Osteoblast (primary cell): ENCODE measurements around the gene BRME1. TPM values are rescaled to one million over a fixed set of nuclear protein-coding genes. Genes with fewer than 3 reads are reported as not detected.
A peak's percentile ranks its signal among the peaks of the same experiment; 100 is the strongest.

Source experiments
- DNase-seq: peaks from one replicate; pipeline ENCODE4 v3.0.0; 2011; ENCODE audit warnings: low spot score, mixed read lengths; ENCODE audit not compliant: insufficient read length; ENCODE audit errors: missing footprints
- H2AFZ ChIP-seq: 2 replicates; pipeline ENCODE4 v1.6.0; 2011; ENCODE audit warnings: mild to moderate bottlenecking, low read length
- H3K27ac ChIP-seq: 2 replicates; pipeline ENCODE4 v1.5.1; 2011; ENCODE audit warnings: mild to moderate bottlenecking, low read depth, low read length, moderate library complexity
- H3K27me3 ChIP-seq: 2 replicates; pipeline ENCODE4 v1.6.0; 2012; ENCODE audit warnings: mild to moderate bottlenecking, control low read depth, inconsistent platforms, low read length, moderate library complexity; ENCODE audit not compliant: insufficient read depth
- H3K36me3 ChIP-seq: 2 replicates; pipeline ENCODE4 v1.5.1; 2011; ENCODE audit warnings: mild to moderate bottlenecking, low read length, control low read depth, moderate library complexity; ENCODE audit not compliant: insufficient read depth
- H3K4me1 ChIP-seq: 2 replicates; pipeline ENCODE4 v1.5.1; 2011; ENCODE audit warnings: mild to moderate bottlenecking, low read length, control low read depth, moderate library complexity; ENCODE audit not compliant: insufficient read depth
- H3K4me2 ChIP-seq: 2 replicates; pipeline ENCODE4 v1.6.0; 2011; ENCODE audit warnings: mild to moderate bottlenecking, low read length; ENCODE audit not compliant: insufficient read depth
- H3K4me3 ChIP-seq: fragments of 200-600 bp; sonication (generic); 3 replicates; pipeline ENCODE4 v1.5.1; 2012; ENCODE audit warnings: mild to moderate bottlenecking, low read length, inconsistent platforms; ENCODE audit not compliant: insufficient read depth
- H3K79me2 ChIP-seq: 2 replicates; pipeline ENCODE4 v1.6.0; 2012; ENCODE audit warnings: mild to moderate bottlenecking, low read length, control low read depth, inconsistent platforms; ENCODE audit not compliant: insufficient read depth
- H3K9me3 ChIP-seq: 2 replicates; pipeline ENCODE4 v1.5.1; 2011; ENCODE audit warnings: low read depth, low read length, control low read depth
- H4K20me1 ChIP-seq: 2 replicates; pipeline ENCODE4 v1.6.0; 2012; ENCODE audit warnings: mild to moderate bottlenecking, low read length, control low read depth; ENCODE audit not compliant: insufficient read depth
- total RNA-seq: library from RNA; depleted of rRNA; stranded (reverse); fragments of >200 nt; gene quantifications from 2 replicates; pipeline ENCODE4 v1.2.3, GENCODE V29; 2012
- TF ChIP-seq, protein P1 (sequence below): IDR thresholded peaks from 2 replicates; pipeline ENCODE4 v1.5.1; 2011; ENCODE audit warnings: mild to moderate bottlenecking, low read depth, low read length, moderate library complexity; ENCODE audit errors: extremely low read depth

Gene BRME1
- total RNA-seq, 1 donor = 0.72 TPM

- no peaks in the 10 kb centered on the region for H3K9me3 ChIP-seq
- H3K79me2 ChIP-seq = peaks cover 20% of the 10 kb centered on the region
- peak within 1 kb of the TSS; percentile 88 for H3K4me3 ChIP-seq
- H3K36me3 ChIP-seq = peaks cover 22% of the 10 kb centered on the region
- H3K4me1 ChIP-seq = no peaks in the 10 kb centered on the region
- H4K20me1 ChIP-seq = peaks cover 12% of the 10 kb centered on the region
- DNase-seq = peak; percentile 100
- H3K4me2 ChIP-seq = peak within 1 kb of the TSS; percentile 91
- peak within 1 kb of the TSS; percentile 96 for H2AFZ ChIP-seq
- H3K27ac ChIP-seq = peak within 1 kb of the TSS; percentile 37
- TF ChIP-seq, protein P1, sequence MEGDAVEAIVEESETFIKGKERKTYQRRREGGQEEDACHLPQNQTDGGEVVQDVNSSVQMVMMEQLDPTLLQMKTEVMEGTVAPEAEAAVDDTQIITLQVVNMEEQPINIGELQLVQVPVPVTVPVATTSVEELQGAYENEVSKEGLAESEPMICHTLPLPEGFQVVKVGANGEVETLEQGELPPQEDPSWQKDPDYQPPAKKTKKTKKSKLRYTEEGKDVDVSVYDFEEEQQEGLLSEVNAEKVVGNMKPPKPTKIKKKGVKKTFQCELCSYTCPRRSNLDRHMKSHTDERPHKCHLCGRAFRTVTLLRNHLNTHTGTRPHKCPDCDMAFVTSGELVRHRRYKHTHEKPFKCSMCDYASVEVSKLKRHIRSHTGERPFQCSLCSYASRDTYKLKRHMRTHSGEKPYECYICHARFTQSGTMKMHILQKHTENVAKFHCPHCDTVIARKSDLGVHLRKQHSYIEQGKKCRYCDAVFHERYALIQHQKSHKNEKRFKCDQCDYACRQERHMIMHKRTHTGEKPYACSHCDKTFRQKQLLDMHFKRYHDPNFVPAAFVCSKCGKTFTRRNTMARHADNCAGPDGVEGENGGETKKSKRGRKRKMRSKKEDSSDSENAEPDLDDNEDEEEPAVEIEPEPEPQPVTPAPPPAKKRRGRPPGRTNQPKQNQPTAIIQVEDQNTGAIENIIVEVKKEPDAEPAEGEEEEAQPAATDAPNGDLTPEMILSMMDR = no peak
- H3K27me3 ChIP-seq = no peaks in the 10 kb centered on the region
Observed at GRCh38 chr19:13952154-13952930, 46.4 kb upstream of the BRME1 start, which contains the start of gene DCAF15. Gene DCAF15 (plus strand): TSS chr19:13952509. CDS start chr19:13952513, 4 bp downstream.

GRCh38 chr19:13951799-13952153 lies 45.9 kb upstream of the BRME1 start:
- Histone ChIP-seq H3K4me1 (no peaks in the 10 kb centered on the region), H2AFZ (peak overlapping the region; percentile 96), H3K27ac (no peak overlapping the region), H3K4me3 (peak overlapping the region; percentile 88), H3K4me2 (peak overlapping the region; percentile 90), H3K27me3 (no peaks in the 10 kb centered on the region), H3K79me2 (peaks cover 20% of the 10 kb centered on the region), H3K36me3 (peaks cover 17% of the 10 kb centered on the region), H3K9me3 (no peaks in the 10 kb centered on the region), H4K20me1 (peaks cover 12% of the 10 kb centered on the region)
- TF ChIP-seq, protein P1 = no peak
- DNase-seq = no peak

DNA sequence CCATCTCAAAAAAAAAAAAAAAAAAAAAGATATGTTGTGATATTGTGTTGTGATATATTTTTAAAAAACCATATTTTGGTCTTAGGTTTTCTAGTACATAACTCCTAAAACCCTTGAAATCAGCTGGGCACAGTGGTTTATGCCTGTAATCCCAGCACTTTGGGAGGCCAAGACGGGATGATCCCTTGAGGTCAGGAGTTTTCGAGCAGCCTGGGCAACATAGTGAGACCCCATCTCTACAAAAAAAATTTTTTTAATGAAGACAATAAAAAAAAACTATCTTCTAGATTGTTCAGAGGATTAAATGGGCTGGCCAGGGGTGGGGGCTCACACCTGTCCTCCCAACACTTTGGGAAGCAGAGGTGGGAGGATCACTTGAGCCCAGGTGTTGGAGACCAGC lies 45.1 kb upstream of the BRME1 start:
- DNase-seq = no peak
- Histone ChIP-seq H3K27ac (no peak overlapping the region), H3K4me3 (no peak overlapping the region), H4K20me1 (peaks cover 12% of the 10 kb centered on the region), H3K36me3 (peaks cover 10% of the 10 kb centered on the region), H3K27me3 (no peaks in the 10 kb centered on the region), H3K9me3 (no peaks in the 10 kb centered on the region), H3K79me2 (peaks cover 20% of the 10 kb centered on the region), H2AFZ (no peak overlapping the region), H3K4me2 (no peak overlapping the region), H3K4me1 (no peaks in the 10 kb centered on the region)
- TF ChIP-seq, protein P1 = no peak

DNA sequence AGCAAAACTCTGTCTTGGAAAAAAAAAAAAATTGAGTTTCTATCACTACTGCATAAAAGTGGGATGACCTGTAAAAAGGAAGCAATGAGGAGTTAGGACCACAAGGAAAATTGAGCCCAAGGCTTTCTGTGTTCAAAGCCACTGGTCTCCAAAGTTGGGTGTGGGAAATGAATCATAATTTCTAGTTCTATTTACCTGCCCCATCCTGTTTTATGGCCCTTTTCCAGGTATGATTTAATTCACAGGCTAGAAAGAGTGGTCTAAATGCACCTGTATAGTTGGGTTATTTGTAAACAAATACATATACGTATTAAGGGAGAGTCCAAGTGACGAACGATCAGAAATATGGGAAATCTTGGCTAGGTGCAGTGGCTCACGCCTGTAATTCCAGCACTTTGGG lies 40.5 kb upstream of the BRME1 start:
- Histone ChIP-seq H3K9me3 (no peaks in the 10 kb centered on the region), H3K27ac (no peak overlapping the region), H4K20me1 (no peaks in the 10 kb centered on the region), H2AFZ (no peak overlapping the region), H3K4me3 (no peak overlapping the region), H3K4me2 (no peak overlapping the region), H3K36me3 (no peaks in the 10 kb centered on the region), H3K79me2 (no peaks in the 10 kb centered on the region), H3K27me3 (no peaks in the 10 kb centered on the region), H3K4me1 (no peaks in the 10 kb centered on the region)
- TF ChIP-seq, protein P1 = no peak
- DNase-seq = peak; percentile 14
